Small intestine (tissue), 4 donors: ENCODE data around the gene DRGX. TPM values are rescaled to one million over a fixed set of nuclear protein-coding genes. Genes with fewer than 3 reads are reported as not detected.

Experiments
- polyA plus RNA-seq, 4 donors: library from polyadenylated mRNA; stranded (reverse) in 3 of 4; unstranded in 1 of 4; fragments of 200-250 nt in 3 of 4; fragments of 120-200 nt in 1 of 4; gene quantifications; one replicate each; pipeline versions ENCODE4 v1.2.1 to v1.2.3, GENCODE V29; 2013
- donor health status: healthy with polysubstance abuse.
- donor health status: Bipolar disorder and iron deficiency.
- donor health status: healthy.

DRGX gene
- polyA plus RNA-seq, 4 donors = not detected

Other genes with a start within 250 kb of the DRGX start
- 10 to 100 TPM in 1 of 4 donors, 1 to 10 TPM in 3; 1.8 to 19.9 (median 3.4) TPM for gene TMEM273, start 207.7 kb downstream of the DRGX start, polyA plus RNA-seq
- gene C10orf71, start 96.9 kb downstream of the DRGX start, polyA plus RNA-seq = under 1 TPM in 2 of 4 donors, not detected in 2; under 0.01 to 0.16 TPM
- gene ERCC6, start 143.0 kb upstream of the DRGX start, polyA plus RNA-seq = 10 to 100 TPM in 1 of 4 donors, 1 to 10 TPM in 3; 3.5 to 12.6 (median 5.1) TPM
- 1 to 10 TPM in 1 of 4 donors, under 1 TPM in 1, not detected in 2; 0.07 to 2.7 TPM for gene SLC18A3, start 214.2 kb upstream of the DRGX start, polyA plus RNA-seq
- under 1 TPM in 3 of 4 donors, not detected in 1; 0.15 to 0.85 (median 0.81) TPM for gene CHAT, start 217.9 kb upstream of the DRGX start, polyA plus RNA-seq